Measurements from ENCODE around the gene REV3L.

The REV3L gene

DNA sequence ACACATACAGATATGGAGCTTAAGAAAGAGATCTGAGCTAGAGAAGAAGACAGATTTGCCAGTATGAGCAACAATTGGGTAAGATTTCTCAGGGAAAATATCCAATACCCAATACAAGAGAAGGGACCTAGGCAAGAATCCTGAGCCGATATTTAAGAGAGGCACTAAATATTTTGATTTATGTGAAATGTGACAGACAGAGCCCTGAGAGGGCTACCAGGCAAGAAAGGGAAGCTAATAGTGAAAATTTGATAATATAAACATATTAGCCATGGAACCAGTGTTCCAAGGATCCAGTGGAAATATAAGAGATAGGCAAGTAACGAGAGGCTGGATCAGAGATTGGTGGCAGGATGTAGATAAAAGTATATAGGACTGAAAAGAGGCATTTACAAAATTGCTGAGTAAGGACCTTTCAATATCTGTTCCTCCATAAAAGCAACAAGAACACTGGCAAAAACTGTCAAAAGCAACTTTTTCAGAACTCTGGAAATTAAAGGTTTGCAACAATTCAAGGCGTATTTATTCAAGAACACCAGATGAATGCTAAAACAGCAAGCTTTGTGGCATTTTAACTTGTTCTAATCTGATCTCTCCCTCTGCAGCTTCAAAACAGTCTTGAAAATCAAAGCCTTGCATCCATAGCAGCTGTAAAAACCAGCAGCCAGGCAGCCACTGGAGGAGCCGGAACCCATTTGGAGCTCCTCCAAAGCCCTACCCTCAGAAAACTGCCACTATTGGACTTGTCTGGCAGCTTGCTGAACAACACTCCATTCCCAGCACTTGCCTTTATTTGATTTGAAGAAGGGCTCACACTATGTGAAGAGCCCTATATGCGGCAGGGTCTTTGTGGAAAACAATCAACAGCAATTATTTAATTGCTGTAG lies 58.8 kb downstream of the REV3L start:
- ATAC-seq (no peak), DNase-seq (no peak)

DNA sequence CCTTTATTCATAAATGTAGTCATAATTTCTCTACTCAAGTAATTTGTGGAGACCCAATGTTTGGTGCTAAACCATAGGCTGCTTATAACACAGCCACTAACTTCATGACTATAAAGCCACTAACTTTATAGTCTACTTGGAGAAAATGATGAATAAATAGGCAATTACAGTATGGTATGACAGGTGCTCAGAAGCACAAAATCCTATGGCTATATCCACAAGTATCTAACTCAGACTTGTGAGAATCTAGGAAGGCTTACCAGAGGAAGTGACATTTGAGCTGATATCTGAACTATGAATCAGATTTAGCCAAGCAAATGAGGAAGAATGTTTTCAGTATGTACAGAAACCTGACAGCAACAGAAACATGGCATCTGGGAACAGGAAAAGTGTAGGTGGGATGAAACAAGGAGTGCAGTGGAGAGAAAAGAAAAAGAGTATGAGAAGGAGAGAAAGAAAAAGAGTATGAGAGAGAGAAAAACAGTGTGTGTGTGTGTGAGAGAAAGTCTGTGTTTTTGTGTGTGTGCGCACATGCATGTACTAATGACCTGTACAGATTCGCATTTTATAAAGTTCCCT lies 59.9 kb downstream of the REV3L start:
- DNase-seq (no peak), ATAC-seq (peak; percentile 56)

DNA sequence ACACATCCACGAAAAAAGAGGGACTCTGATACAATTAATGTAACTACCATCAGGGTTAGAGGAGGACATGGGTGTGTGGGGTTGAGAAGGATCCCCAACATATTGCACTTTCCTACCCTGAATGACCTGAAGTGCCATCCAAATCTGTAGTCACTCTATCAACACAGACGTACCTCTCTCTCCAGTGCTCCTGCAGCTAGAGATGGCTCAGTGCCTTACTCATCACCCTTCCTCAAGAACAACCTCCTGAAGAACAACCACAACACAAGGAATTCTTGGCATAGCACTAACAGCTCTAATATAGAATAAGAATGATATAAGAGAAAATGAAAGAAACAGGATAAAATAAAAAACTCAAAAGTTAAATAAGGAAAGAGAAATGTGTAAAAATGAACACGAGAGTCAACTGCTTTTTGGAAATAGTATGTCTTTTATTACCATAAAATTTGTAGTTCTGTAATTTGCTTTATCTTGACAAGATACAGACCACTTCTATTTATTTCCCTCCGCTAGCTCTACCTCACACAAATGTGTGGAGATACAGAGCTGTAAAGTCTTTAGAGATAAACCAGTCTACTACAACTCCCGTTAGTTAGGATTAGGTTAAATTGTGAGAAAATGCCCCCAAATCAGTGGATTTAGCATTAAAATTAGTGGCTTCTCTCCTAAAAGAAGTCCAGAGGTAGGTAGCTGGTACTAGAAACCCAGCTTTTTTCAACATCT lies 63.9 kb downstream of the REV3L start:
- DNase-seq, result no peak

DNA sequence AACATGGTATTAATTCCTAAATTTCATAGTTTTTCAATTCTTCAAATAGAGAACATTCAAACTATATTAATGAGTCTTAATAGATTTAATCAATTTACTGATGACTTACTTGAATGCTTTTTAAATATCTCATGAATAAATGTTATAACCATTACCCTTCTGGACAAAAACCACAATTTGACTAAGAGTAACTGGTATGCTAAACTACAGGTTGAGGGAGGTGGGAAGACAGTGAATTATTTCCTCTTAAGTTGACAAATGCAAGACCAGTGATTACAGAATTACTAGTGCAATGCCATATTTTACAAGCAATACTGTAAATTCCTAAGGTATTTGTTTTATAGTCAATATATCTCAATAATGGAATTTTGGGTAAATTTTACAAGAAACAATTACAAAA lies 65.1 kb downstream of the REV3L start:
- DNase-seq, result no peak
- ATAC-seq, result no peak

More for the DNA sequence above, 63.9 kb downstream of the REV3L start:
- ATAC-seq, result no peak

DNA sequence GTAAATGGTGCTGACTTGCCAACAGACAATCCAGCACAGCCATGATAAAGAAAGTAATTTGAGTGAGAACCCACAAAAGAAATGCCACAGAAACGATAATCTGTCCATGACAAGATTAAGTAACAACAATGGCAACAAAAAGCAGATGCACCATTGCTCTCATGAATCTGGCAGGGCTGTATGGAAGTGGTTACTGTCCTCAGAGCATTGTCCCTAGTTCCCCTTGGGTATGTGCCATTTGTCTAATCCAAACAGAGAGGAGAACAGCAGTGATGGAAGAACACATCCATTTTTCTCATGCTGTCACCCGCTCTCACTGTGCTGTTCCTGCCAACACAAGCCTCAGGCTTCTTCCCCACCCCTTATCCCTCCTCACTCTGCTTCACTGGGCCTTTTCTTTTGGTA lies 65.8 kb downstream of the REV3L start:
- ATAC-seq (no peak), DNase-seq (no peak)

DNA sequence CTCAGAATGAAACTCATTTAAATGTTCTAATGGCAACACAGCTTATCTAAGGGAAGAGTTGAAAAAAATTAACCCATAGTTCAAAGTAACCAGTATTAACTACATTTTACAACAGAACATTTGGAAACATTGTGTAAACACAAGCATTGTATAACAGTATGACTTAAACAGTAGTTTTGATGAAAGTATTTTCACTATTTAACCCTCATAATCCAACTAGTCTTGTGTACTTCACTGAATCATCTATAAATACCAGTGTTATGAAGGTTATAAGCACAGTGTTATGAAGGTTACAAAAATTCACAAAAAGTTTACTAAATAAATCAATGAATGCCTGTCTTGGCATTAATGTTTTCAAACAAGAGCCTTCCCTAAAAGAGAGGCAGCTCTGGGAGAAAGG lies 66.5 kb downstream of the REV3L start:
- no peak for ATAC-seq
- no peak for DNase-seq

DNA sequence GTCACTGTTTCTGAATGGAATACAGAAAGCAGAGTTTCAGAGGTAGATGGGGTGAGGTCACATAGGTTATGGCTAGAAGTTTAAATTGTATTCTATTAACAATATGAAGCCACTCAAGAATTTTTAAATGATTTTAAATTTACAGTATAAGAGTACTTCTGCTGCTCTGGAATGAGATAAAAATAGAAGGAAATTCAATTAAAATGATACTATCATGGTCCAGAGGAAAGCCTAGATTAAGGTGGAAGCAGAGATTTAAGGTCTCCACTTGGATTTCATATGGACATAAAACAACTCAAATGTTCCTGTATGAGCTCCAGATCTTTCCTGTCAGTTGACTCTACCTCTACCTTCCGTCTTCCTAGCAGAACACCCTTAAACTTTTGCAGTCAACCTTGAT lies 68.6 kb downstream of the REV3L start:
- DNase-seq, result no peak
- ATAC-seq, result no peak

DNA sequence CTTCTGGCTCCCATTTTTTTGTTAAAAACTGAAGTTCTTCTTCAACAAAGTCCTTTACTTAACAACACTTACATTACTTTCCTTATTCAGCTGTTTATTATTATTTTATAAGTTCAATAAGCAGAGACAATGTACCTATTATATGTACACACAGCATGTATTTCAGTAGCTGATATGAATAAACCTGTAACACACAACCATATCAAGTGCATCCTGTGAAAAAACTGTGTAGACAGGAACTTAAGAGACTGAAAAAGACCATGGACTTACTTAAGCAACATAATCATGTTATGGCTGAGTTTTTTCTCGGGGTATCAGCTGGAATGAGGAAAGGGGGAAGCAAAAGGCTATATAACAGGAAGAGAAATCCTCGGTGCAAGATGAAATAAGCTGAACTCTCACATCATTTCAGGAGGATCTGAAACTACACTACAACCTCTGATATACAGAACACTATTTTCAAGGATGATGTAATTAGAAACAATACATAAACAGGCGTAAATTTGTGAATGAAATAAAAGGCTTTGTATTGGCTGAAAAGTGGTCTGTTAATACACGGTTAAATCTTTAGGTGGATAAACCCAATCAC lies 70.9 kb downstream of the REV3L start:
- no peak for ATAC-seq
- no peak for DNase-seq

DNA sequence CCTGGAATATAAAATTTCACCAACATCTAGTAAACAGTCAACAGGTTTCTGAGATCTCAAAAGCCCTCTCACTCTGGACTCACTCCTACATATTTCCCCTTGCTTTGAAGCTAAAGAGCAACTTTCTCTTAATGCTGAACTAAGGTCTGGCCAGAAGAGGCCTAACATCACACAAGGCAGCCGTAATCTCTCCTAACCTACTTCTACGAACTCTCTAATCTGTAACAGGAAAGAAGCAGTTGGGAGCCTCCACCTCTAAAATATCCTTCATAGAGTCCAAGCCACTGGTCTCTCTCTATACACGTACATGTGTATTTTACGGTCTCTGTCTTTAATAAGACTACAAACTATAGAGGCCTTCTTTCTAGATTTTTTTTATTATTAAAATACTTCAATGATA lies 72.0 kb downstream of the REV3L start:
- no peak for DNase-seq
- ATAC-seq, result no peak

DNA sequence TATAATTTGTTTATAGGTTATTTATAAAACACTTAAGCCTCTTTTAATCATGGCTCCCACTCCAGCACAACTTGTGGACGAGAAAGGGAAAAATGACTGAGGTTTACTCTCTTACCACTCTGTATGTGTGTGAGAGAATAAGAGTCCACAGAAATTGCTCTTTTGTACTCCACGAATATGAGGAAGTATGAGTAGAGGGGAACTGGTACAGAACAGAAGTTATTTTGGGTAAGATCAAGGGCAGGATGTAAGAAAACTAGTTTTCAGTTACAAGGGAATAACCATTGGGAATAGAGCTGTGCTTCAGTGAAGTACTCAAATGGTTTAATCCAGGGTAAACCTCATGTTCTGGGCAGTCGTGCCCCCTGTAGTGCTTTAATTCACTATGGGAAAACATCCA lies 72.6 kb downstream of the REV3L start:
- DNase-seq, result no peak
- ATAC-seq, result no peak

DNA sequence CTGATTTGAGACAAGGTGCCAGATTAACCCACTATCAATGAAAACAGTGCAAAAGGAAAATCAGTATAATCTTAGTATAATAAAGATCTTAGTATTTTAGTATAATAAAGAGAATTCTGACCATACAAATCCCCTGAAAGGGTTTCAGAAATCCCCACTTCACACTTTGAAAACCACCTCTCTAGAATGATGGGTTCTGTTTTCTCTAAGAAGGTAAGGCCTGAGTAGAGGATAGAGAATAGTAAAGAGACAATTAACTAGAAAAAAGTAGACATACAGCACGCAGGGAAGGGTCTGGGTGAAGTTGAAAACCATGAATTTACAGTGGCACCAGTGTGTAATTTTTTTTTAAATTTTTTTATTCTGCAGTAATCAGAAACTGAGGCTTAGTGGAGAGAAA lies 73.6 kb downstream of the REV3L start:
- ATAC-seq (no peak), DNase-seq (no peak)

DNA sequence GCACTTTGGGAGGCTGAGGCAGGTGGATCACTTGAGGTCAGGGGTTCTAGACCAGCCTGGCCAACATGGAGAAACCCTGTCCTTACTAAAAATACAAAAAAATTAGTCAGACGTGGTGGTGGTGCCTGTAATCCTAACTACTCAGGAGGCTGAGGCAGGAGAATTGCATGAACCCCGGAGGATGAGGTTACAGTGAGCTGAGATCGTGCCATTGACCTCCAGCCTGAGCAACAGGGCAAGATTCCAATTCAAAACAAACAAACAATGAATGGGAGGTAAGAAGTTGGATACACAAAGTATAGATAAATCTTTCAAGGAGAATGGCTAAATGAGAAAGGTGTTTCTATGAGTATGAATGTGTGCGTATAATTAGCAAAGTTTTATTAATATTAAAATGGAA lies 75.3 kb downstream of the REV3L start:
- no peak for DNase-seq
- no peak for ATAC-seq

DNA sequence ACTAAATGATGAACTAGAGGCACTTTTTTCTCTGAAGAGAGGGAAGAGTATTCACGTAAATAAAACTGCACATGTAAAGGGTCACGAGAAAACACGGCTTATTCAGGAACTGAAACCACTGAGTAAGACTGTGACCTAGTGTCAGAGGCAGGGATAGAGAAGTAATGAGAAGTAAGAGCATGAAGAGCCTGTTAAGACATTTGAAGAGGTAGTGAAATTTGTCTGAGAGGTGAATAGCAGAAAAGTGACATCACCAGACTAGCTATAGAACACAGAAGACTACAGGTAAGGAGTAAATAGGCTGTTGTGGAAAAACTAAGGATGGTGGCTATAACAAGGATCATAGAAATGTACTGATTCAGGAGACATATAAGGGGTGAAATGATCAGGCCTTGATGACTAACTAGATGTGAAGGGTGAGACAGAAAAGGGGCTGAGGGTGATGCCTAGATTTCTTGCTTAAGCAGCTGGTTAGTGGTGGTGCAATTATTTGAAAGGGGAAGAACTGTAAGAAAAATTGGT lies 76.8 kb downstream of the REV3L start:
- ATAC-seq (peak; percentile 94), DNase-seq (no peak)

DNA sequence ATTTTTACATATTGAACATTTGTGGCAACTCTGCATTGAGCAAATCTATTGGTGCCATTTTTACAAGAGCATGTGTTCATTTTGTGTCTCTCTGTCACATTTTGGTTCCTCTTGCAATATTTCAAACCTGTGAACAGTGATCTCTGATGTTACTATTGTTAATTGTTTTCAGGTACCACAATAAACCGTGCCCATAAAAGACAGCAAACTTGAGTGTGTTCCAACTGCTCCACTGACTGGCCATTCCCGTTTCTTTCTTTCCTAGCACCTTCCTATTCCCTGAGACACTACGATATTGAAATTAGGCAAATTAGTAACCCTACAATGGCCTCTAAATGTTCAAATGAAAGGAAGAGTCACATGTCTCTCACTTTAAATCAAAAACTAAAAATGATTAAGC lies 79.6 kb downstream of the REV3L start:
- no peak for ATAC-seq
- DNase-seq, result no peak

DNA sequence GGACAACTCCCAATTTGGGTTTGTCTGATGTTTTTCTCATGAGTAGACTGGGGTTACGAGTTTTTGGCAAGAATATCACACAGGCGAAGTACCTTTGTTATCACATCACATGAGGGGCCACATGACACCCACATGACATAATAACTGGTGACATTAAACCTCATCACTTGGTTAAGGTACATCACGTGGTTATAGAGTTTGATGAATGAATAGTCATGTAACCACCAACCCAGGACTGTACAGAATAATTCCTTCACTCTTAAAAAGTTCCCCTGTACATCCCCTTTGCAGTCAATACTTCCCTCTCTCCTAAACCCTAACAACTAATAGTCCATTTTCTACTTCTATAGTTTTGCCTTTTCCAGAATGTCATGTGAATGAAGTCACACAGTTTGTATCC lies 83.4 kb downstream of the REV3L start:
- peak; percentile 80 for ATAC-seq
- DNase-seq, result no peak

DNA sequence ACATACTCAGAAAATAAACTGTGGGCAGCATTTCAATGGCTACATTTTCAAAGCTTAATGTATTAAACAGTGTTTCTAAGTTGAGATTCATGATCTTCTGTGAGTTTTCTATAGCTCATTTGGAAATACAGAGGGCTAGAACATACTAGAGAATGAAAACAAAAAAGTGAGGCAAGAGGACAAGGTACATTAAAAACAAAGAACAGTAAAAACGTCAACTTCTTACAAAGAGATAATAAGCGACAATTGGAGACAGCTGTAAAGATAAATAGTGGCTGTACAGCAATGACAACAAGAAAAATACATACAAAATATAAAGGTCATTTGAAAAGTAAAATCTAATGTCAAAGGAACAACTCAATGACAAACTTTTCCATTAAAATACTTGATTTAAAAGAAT lies 94.3 kb downstream of the REV3L start:
- no peak for ATAC-seq
- DNase-seq, result no peak

DNA sequence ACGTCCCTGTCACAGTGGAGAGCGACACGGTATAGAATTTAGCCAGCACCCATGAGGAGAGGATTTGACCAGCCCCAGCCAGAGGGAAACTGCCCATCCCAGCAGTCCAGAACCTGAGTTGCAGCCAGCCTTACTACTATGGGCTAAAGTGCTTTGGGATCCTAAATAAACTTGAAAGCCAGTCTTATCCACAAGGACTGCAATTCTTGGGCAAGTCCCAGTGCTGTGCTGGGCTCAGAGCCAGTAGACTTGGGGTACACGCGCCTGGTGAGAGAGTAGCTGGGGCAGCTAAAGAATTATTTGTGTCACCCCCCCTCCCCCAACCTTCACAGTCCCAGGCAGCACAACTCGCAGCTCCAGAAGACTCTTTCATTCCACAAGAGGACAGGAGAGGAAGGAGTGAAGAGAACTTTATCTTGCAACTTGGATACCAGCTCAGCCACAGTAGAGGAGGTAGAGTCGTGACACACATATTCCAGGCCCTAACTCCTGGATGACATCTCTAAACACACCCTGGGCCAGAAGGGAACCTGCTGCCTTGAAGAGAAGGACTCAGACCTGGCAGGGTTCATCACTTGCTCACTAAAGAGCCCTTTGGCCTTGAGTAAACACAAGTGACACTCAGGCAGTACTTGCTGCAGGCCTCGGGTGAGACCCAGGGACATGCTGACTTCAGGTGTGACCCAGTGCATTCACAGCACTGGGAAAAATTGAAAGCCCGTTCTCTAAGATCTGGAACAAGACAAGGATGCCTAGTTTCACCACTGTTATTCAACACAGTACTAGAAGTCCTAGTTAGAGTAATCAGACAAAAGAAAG lies 100.3 kb downstream of the REV3L start:
- DNase-seq (no peak), ATAC-seq (no peak)

DNA sequence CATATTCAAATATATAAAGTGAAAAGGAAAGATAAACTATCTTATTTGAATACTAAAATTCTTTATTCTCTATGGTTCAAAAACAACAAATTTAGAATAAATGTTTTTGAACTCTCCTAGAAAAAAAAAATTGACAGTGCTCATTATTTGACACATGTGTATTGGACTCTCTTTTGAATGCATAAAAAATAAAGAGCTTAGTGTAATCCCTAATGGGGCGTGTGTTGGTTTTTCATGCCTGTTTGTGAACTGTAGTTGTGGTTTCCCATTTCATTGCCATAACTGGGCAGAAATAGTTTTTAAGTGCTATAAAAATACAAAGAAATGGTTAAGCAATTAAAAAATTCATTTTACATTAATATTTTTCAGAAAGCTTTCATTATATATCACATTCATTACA lies 101.3 kb downstream of the REV3L start:
- ATAC-seq (no peak), DNase-seq (no peak)

DNA sequence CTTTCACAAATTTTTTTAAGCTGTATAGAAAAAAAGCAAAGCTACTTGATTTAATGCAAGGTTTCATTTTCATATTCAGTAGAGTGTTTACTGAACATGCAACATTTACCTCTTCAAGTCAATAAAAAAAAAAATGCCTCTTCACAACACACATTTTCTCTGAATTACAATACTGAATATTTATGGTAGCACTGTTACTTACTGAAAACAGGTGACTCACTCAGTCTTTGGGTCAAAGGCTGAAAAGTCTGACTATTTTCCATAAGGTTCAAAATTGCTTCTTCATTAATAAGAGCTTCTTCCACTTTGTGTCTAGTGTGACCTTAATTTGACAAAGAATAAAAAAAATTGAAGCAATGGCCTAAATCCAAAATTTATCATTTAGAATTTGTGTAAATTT lies 101.9 kb downstream of the REV3L start:
- DNase-seq (no peak), ATAC-seq (no peak)

DNA sequence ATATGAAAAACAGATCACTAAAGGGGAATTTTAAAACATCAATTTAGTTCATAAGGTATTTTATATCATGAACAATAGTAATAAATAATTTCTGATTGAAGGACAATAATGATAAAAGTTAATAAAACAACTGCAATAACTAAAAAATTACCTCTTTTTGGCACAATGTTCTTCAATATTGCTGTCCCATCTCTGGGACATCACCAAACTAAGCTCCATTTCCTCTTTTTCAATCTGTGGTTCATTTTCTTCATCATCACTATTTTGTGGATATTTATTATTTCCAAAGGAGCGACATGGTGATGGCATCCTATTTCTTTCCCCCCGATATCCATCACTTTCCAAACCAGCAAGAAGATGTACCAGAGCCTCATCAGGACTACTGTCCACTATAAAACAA lies 103.2 kb downstream of the REV3L start:
- ATAC-seq (no peak), DNase-seq (no peak)

DNA sequence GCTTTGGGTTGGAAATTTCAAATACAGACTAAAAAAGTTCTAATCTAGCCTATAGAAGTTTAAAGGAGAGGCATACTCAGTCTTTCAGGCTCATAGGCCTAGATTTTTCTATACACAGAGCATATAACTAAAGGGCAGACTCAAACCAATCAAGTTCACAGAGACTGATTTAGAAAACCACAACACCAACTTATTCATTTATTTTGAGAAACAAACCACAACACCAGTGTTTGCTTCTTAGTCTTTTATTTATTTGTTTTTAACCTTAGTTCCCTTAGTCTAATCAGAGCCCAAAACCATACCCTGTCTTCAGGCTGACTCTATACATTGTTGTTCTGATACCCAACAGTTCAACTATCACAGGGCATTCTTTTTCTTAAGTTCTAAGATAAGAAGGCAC lies 103.7 kb downstream of the REV3L start:
- ATAC-seq (no peak), DNase-seq (no peak)

DNA sequence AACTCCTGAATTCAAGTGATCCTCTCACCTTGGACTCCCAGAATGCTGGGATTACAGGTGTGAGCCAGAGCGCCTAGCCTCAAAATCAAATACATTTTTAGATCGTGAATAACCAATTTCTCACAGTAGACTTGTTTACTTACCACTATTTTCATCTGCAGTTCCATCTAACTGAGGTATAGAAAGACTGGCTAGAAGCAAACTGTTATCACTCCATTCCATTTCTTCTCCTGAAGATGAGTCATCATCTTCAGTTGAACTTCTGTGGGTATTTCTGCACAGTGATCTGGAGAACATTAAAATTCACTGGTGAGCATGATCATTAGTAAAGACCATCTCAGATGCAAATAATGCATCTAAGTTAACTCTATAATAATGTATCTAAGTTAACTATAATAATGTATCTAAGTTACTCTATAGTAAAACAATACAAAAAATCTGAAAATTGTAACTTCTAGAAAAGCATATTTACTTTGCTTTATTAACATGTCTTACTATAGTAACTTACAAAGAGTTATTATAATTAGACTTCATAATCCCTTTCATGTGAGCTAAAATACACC lies 105.4 kb downstream of the REV3L start:
- DNase-seq (no peak), ATAC-seq (no peak)
